Amygdala (tissue), 56 donors: Measurements from ENCODE around the gene SLC38A5.
"Not testable (repeated sequence)": the region's sequence is repeated elsewhere in the genome, so short reads cannot be mapped to it uniquely, and the experiment has no call there.

Experiments
- DNase-seq, 56 donors: peaks; one replicate each; lab custom pipeline; 2025; lab: John Stamatoyannopoulos, UW

SLC38A5 gene

GRCh38 chrX:48411860-48412259 is 58.2 kb downstream of the SLC38A5 start, which contains the start of gene SSX4B:
TSS of gene SSX4B (minus strand) at chrX:48411960. CDS start at chrX:48411372, 588 bp downstream.
- DNase-seq: not testable (repeated sequence)
